ENCODE results near the gene FAM83G.
"Not testable (repeated sequence)": the region's sequence is repeated elsewhere in the genome, so short reads cannot be mapped to it uniquely, and the experiment has no call there.

Gene FAM83G

DNA sequence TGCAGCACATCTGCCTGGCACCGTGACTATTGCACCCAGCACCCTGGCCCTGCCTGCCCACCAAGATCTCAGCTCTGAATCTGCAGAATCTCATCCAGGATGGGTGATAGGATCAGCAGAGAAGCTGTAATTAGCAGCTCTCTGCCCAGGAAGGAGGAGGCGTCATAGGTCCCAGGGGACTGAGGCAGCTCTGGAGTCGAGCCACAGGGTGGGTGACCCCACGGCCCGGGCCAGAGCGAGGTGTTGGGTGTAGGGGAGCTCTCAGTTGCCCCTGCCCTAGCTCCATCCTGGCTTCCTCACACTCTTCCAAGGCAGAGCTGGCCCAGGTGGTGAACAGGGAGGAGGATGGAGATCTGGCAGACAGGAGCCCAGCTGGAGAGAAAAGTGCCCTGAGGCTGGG lies 18.2 kb upstream of the FAM83G start:
- Histone ChIP-seq H3K4me3 (ENCODE audit: low read depth, low read length) (no peak overlapping the region), H3K27me3 (replicated peaks) (peaks cover 2% of the 10 kb centered on the region), H3K27ac (no peak overlapping the region), H3K36me3 (replicated peaks) (no peaks in the 10 kb centered on the region)
- no peak for DNase-seq
- in situ Hi-C loops (cut with HindIII; ENCODE audit: low pct_ligation_motif_present, low sequenced_read_pairs), result no loop called here
- no peak for TF ChIP-seq CTCF (IDR thresholded peaks at IDR 0.05; ENCODE audit: low read depth, low read length, missing control alignments)

- Histone ChIP-seq H3K27ac (no peak overlapping the region), H3K27me3 (replicated peaks) (peaks cover 2% of the 10 kb centered on the region), H3K4me3 (ENCODE audit: low read depth, low read length) (no peak overlapping the region), H3K36me3 (replicated peaks) (no peaks in the 10 kb centered on the region)
- TF ChIP-seq CTCF (IDR thresholded peaks at IDR 0.05; ENCODE audit: low read depth, low read length, missing control alignments), result no peak
- no peak for DNase-seq
- in situ Hi-C loops (cut with HindIII; ENCODE audit: low pct_ligation_motif_present, low sequenced_read_pairs), result no loop called here
Measured at GRCh38 chr17:19022128-19022527, 17.6 kb upstream of the FAM83G start.

- Histone ChIP-seq H3K4me3 (ENCODE audit: low read depth, low read length) (no peak overlapping the region), H3K27ac (no peak overlapping the region), H3K36me3 (replicated peaks) (no peaks in the 10 kb centered on the region), H3K27me3 (replicated peaks) (peaks cover 2% of the 10 kb centered on the region)
- no peak for DNase-seq
- in situ Hi-C loops (cut with HindIII; ENCODE audit: low pct_ligation_motif_present, low sequenced_read_pairs), result no loop called here
- TF ChIP-seq CTCF (IDR thresholded peaks at IDR 0.05; ENCODE audit: low read depth, low read length, missing control alignments), result no peak
Measured at GRCh38 chr17:19021622-19022083, 17.1 kb upstream of the FAM83G start.

- H3K27ac ChIP-seq; H3K27me3 ChIP-seq (replicated peaks); H3K4me3 ChIP-seq (ENCODE audit: low read depth, low read length); H3K36me3 ChIP-seq (replicated peaks); in situ Hi-C loops (cut with HindIII; ENCODE audit: low pct_ligation_motif_present, low sequenced_read_pairs); DNase-seq: not testable (repeated sequence)
Measured at GRCh38 chr17:19021011-19021621, 16.6 kb upstream of the FAM83G start.

GRCh38 chr17:19020016-19020415 lies 15.5 kb upstream of the FAM83G start:
- in situ Hi-C loops (cut with HindIII; ENCODE audit: low pct_ligation_motif_present, low sequenced_read_pairs), result no loop called here
- no peak for DNase-seq
- Histone ChIP-seq H3K27me3 (replicated peaks) (peaks cover 2% of the 10 kb centered on the region), H3K27ac (no peak overlapping the region), H3K36me3 (replicated peaks) (no peaks in the 10 kb centered on the region), H3K4me3 (ENCODE audit: low read depth, low read length) (no peak overlapping the region)
- TF ChIP-seq CTCF (IDR thresholded peaks at IDR 0.05; ENCODE audit: low read depth, low read length, missing control alignments), result no peak

- Histone ChIP-seq H3K27ac (no peak overlapping the region), H3K4me3 (ENCODE audit: low read depth, low read length) (no peak overlapping the region), H3K36me3 (replicated peaks) (no peaks in the 10 kb centered on the region), H3K27me3 (replicated peaks) (peaks cover 2% of the 10 kb centered on the region)
- in situ Hi-C loops (cut with HindIII; ENCODE audit: low pct_ligation_motif_present, low sequenced_read_pairs), result no loop called here
- DNase-seq, result no peak
- no peak for TF ChIP-seq CTCF (IDR thresholded peaks at IDR 0.05; ENCODE audit: low read depth, low read length, missing control alignments)
Measured at GRCh38 chr17:19019041-19019941, 14.7 kb upstream of the FAM83G start.

Data from brain microvascular endothelial cell (primary cell).